WTC11 (cell line): Measurements from ENCODE around the gene FAM167B. TPM values are rescaled to one million over a fixed set of nuclear protein-coding genes. Genes with fewer than 3 reads are reported as not detected.

Experiments used
- ATAC-seq: fragments of 200-7000 bp; cut with Tn5 transposase; 2 replicates; pipeline ENCODE4 v1.10.0; 2021; ENCODE audit warnings: mild to moderate bottlenecking, moderate library complexity
- CTCF ChIA-PET: fragments of 300-600 bp; sonication (Branson Sonifier 250); formaldehyde crosslinking; loops from one replicate; lab custom pipeline; 2021; ENCODE audit warnings: antibody characterized with exemption; lab: Charles Lee
- POLR2A ChIA-PET: fragments of 350-600 bp; sonication (Branson Sonifier 250); formaldehyde crosslinking; loops from one replicate; lab custom pipeline; 2021; ENCODE audit warnings: antibody characterized with exemption; lab: Charles Lee
- DNase-seq: peaks from one replicate; pipeline ENCODE4 v3.0.0; 2021; ENCODE audit warnings: low spot score
- H3K27ac Mint-ChIP-seq: 2 replicates; pipeline ENCODE4 v1.8.0; 2021; ENCODE audit warnings: mixed read lengths
- H3K27me3 Mint-ChIP-seq: 2 replicates; pipeline ENCODE4 v1.8.0; 2021; ENCODE audit warnings: low read depth, mild to moderate bottlenecking, moderate library complexity, mixed read lengths
- H3K36me3 Mint-ChIP-seq: 2 replicates; pipeline ENCODE4 v1.8.0; 2021; ENCODE audit warnings: mixed read lengths
- H3K4me1 Mint-ChIP-seq: 2 replicates; pipeline ENCODE4 v1.8.0; 2022; ENCODE audit warnings: mixed read lengths
- H3K4me3 Mint-ChIP-seq: 2 replicates; pipeline ENCODE4 v1.8.0; 2021; ENCODE audit warnings: mild to moderate bottlenecking, moderate library complexity, mixed read lengths
- H3K9me3 Mint-ChIP-seq: 2 replicates; pipeline ENCODE4 v1.8.0; 2021; ENCODE audit warnings: mixed read lengths
- EMX1 ChIP-seq: fragments of 250-450 bp; sonication (Bioruptor Pico); IDR thresholded peaks from 2 replicates; pipeline ENCODE4 v1.8.0; 2021; ENCODE audit warnings: mild to moderate bottlenecking
- FOXP1 ChIP-seq: sonication (generic); formaldehyde crosslinking; IDR thresholded peaks from 2 replicates; pipeline ENCODE4 v1.8.0; 2022; ENCODE audit warnings: missing genetic modification reagents, mild to moderate bottlenecking, moderate library complexity, borderline replicate concordance
- JUN ChIP-seq: sonication (generic); formaldehyde crosslinking; IDR thresholded peaks from 2 replicates; pipeline ENCODE4 v1.8.0; 2023; ENCODE audit warnings: mild to moderate bottlenecking, missing genetic modification reagents
- NFATC4 ChIP-seq: fragments of 250-450 bp; sonication (Bioruptor Pico); IDR thresholded peaks from 2 replicates; pipeline ENCODE4 v1.9.0; 2021; ENCODE audit warnings: mild to moderate bottlenecking
- PRRX2 ChIP-seq: fragments of 250-450 bp; sonication (Bioruptor Pico); IDR thresholded peaks from 2 replicates; pipeline ENCODE4 v1.8.0; 2021; ENCODE audit warnings: mild to moderate bottlenecking
- SMAD4 ChIP-seq: sonication (generic); formaldehyde crosslinking; IDR thresholded peaks from 2 replicates; pipeline ENCODE4 v1.8.0; 2022; ENCODE audit warnings: mild to moderate bottlenecking, missing genetic modification reagents
- ZNF416 ChIP-seq: fragments of 250-450 bp; sonication (Bioruptor Pico); IDR thresholded peaks from 2 replicates; pipeline ENCODE4 v1.9.0; 2021; ENCODE audit warnings: mild to moderate bottlenecking, inconsistent platforms
- ZNF423 ChIP-seq: fragments of 250-450 bp; sonication (Bioruptor Pico); IDR thresholded peaks from 2 replicates; pipeline ENCODE4 v2.1.2; 2022; ENCODE audit warnings: mild to moderate bottlenecking, moderate library complexity
- total RNA-seq: library from RNA; stranded (reverse); gene quantifications from 3 replicates; pipeline ENCODE4 v1.2.3, GENCODE V29; 2021
- TF ChIP-seq, protein P1 (sequence below): fragments of 250-450 bp; sonication (Bioruptor Pico); IDR thresholded peaks from 2 replicates; pipeline ENCODE4 v1.8.0; 2021; ENCODE audit warnings: mild to moderate bottlenecking
- TF ChIP-seq, protein P2 (sequence below): sonication (generic); formaldehyde crosslinking; IDR thresholded peaks from 2 replicates; pipeline ENCODE4 v1.8.1; 2023; ENCODE audit warnings: mild to moderate bottlenecking, missing genetic modification reagents, moderate library complexity
- TF ChIP-seq, protein P3 (sequence below): sonication (generic); formaldehyde crosslinking; conservative IDR thresholded peaks from 2 replicates; pipeline ENCODE4 v1.8.1; 2023; ENCODE audit warnings: mild to moderate bottlenecking, low read depth, missing genetic modification reagents, moderate library complexity
- TF ChIP-seq, protein P4 (sequence below): fragments of 250-450 bp; sonication (Bioruptor Pico); IDR thresholded peaks from 2 replicates; pipeline ENCODE4 v2.1.2; 2022; ENCODE audit warnings: mild to moderate bottlenecking, moderate library complexity

Gene FAM167B
- total RNA-seq, 1 experiment from 2014 or later: 5.4 TPM

DNA sequence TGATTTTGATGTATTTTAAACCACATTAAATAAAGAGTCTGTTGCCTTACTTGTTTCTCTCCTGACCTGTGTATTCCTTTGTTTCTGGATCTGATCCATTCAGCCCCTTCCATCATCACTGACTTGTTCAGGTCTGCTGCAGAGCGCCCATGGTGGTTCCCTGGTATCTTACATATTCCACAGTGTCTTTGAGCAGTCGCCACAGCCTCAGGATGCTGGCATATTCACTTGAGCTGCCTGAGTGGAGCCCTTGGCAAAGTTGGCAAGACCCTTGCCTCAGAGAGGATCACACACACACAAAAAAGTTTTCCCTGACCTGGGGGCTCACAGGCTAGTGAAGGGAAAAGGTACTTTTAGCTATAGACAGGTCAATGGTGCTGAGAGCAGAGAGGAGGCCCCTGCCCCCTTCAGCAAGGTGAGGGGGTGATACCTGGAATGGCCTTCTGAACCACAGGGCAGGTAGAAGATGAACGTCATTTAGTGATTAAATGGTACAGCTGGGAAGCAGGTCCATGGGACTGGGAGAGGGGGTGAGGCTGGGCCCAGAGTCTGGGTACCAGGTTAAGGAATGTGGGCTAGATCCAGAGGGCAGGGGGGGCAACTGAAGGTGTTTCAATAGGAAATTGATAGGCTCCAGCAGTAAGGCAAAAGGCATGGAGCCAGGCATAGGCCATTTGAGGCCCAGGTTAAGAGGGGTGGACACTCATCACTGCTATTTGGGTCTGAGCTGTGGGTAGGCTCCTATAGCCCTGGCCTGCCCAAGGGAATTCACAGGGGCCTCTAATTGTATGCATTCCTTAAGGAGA, 48.6 kb upstream of the FAM167B start:
- ChIA-PET CTCF (interaction anchor here (0.5 to 2.1 kb wide), 2 partner anchors 17 to 500 kb away, joined by 3 to 12 read pairs; no protein-coding TSS in a partner anchor), POLR2A (interaction anchor here (1.2 to 1.7 kb wide), 3 partner anchors 11 to 137 kb away, joined by 3 to 5 read pairs (median 4); partner anchors contain the start of gene MARCKSL1)
- ATAC-seq (no peak), DNase-seq (no peak)
- H3K36me3 Mint-ChIP-seq: peaks cover 41% of the 10 kb centered on the region
- no peaks in the 10 kb centered on the region for H3K9me3 Mint-ChIP-seq
- H3K27ac Mint-ChIP-seq: no peak overlapping the region
- H3K27me3 Mint-ChIP-seq: peaks cover 2% of the 10 kb centered on the region; the same call in 1 of the 2 replicates
- H3K4me3 Mint-ChIP-seq: no peak overlapping the region
- peaks cover 35% of the 10 kb centered on the region for H3K4me1 Mint-ChIP-seq
- TF ChIP-seq ZNF416 (0 out of 2 replicates have a peak, but pooled peaks have one; percentile 35), NFATC4 (CRISPR knock-in tag) (peak; percentile 15; the same call in 1 of the 2 replicates)
- TF ChIP-seq, protein P1, sequence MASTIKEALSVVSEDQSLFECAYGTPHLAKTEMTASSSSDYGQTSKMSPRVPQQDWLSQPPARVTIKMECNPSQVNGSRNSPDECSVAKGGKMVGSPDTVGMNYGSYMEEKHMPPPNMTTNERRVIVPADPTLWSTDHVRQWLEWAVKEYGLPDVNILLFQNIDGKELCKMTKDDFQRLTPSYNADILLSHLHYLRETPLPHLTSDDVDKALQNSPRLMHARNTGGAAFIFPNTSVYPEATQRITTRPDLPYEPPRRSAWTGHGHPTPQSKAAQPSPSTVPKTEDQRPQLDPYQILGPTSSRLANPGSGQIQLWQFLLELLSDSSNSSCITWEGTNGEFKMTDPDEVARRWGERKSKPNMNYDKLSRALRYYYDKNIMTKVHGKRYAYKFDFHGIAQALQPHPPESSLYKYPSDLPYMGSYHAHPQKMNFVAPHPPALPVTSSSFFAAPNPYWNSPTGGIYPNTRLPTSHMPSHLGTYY (CRISPR knock-in tag): 0 out of 2 replicates have a peak, but pooled peaks have one; percentile 9
- TF ChIP-seq, protein P2, sequence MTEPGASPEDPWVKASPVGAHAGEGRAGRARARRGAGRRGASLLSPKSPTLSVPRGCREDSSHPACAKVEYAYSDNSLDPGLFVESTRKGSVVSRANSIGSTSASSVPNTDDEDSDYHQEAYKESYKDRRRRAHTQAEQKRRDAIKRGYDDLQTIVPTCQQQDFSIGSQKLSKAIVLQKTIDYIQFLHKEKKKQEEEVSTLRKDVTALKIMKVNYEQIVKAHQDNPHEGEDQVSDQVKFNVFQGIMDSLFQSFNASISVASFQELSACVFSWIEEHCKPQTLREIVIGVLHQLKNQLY (CRISPR knock-in tag): no peak
- TF ChIP-seq, all 79 proteins: peak for 3

DNA sequence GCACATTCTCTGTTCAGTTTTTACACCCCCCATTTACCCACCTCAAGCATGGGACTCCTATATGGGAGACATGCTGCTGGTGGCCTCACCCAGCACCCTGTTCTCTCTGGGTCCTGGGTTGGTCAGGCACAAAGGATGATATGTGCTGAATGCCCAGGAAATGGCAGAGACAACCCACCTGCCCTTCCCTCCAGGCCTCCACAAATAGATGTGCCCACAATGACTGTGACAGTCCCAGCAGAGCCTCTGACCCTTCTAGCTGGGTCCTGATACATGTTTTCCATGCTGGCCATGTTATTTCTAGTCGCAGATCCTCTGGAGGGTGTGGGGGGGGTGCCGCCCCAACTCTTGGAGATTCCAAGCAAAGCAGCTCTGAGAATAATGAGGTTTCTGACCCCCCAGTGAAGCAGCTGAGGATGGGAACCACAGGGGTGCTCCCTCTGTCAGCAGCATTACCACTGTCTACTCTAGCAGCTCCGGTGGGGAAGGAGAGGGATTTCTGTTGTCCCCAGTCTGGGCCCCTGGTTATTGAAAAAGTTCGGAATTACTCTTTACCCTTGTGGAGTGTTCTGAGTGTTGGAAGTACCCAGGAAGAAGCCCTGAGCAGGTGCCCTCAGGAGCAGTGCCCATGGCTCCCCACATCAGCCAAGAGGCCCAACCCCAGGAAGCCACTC, 47.8 kb upstream of the FAM167B start:
- POLR2A ChIA-PET: interaction anchor here (0.5 to 2.8 kb wide), 4 partner anchors 19 to 137 kb away, joined by 3 to 11 read pairs (median 4); partner anchors contain the start of genes MARCKSL1 and TXLNA
- H3K4me1 Mint-ChIP-seq: peaks cover 35% of the 10 kb centered on the region
- no peak overlapping the region for H3K27ac Mint-ChIP-seq
- peak overlapping the region; percentile 84 for H3K4me3 Mint-ChIP-seq
- H3K36me3 Mint-ChIP-seq: peaks cover 35% of the 10 kb centered on the region
- CTCF ChIA-PET: interaction anchor here (0.5 to 3.5 kb wide), 5 partner anchors 16 to 500 kb away, joined by 3 to 27 read pairs (median 10); no protein-coding TSS in a partner anchor
- H3K9me3 Mint-ChIP-seq: no peaks in the 10 kb centered on the region
- TF ChIP-seq JUN (CRISPR knock-in tag): no peak
- TF ChIP-seq EMX1 (CRISPR knock-in tag): peak; percentile 55; the same call in 1 of the 2 replicates
- TF ChIP-seq, protein P3, sequence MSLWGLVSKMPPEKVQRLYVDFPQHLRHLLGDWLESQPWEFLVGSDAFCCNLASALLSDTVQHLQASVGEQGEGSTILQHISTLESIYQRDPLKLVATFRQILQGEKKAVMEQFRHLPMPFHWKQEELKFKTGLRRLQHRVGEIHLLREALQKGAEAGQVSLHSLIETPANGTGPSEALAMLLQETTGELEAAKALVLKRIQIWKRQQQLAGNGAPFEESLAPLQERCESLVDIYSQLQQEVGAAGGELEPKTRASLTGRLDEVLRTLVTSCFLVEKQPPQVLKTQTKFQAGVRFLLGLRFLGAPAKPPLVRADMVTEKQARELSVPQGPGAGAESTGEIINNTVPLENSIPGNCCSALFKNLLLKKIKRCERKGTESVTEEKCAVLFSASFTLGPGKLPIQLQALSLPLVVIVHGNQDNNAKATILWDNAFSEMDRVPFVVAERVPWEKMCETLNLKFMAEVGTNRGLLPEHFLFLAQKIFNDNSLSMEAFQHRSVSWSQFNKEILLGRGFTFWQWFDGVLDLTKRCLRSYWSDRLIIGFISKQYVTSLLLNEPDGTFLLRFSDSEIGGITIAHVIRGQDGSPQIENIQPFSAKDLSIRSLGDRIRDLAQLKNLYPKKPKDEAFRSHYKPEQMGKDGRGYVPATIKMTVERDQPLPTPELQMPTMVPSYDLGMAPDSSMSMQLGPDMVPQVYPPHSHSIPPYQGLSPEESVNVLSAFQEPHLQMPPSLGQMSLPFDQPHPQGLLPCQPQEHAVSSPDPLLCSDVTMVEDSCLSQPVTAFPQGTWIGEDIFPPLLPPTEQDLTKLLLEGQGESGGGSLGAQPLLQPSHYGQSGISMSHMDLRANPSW (CRISPR knock-in tag): no peak
- no peak for TF ChIP-seq ZNF423
- TF ChIP-seq, protein P2 (CRISPR knock-in tag): no peak
- no peak for TF ChIP-seq SMAD4 (CRISPR knock-in tag)
- no peak for TF ChIP-seq PRRX2 (CRISPR knock-in tag)
- TF ChIP-seq FOXP1 (CRISPR knock-in tag): no peak
- TF ChIP-seq, protein P4, sequence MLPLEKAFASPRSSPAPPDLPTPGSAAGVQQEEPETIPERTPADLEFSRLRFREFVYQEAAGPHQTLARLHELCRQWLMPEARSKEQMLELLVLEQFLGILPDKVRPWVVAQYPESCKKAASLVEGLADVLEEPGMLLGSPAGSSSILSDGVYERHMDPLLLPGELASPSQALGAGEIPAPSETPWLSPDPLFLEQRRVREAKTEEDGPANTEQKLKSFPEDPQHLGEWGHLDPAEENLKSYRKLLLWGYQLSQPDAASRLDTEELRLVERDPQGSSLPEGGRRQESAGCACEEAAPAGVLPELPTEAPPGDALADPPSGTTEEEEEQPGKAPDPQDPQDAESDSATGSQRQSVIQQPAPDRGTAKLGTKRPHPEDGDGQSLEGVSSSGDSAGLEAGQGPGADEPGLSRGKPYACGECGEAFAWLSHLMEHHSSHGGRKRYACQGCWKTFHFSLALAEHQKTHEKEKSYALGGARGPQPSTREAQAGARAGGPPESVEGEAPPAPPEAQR: no peak
- TF ChIP-seq ZNF416: no peak
- TF ChIP-seq, protein P1 (CRISPR knock-in tag): 0 out of 2 replicates have a peak, but pooled peaks have one; percentile 0
- H3K27me3 Mint-ChIP-seq: peaks cover 8% of the 10 kb centered on the region
- DNase-seq (no peak), ATAC-seq (no peak)
